K562 (cell line): Measurements from ENCODE around the gene SP140L. TPM values are rescaled to one million over a fixed set of nuclear protein-coding genes. Genes with fewer than 3 reads are reported as not detected.

Experiments used
- CBX3 ChIP-seq, 2 experiments: IDR thresholded peaks; 1 replicate in 1 of 2; 2 replicates in 1 of 2; pipeline ENCODE4 v1.6.1; 2012; ENCODE audit warnings: inconsistent platforms in 2 of 2, low read length in 2 of 2, borderline replicate concordance in 1 of 2, control low read depth in 1 of 2
- ERF ChIP-seq: fragments of 450-650 bp; formaldehyde crosslinking; IDR thresholded peaks from 2 replicates; pipeline ENCODE4 v1.4.0; 2020; ENCODE audit warnings: mild to moderate bottlenecking, mixed read lengths
- ETV6 ChIP-seq, 3 experiments: fragments of 150-350 bp in 1 of 3; sonication (generic) in 1 of 3; formaldehyde crosslinking in 1 of 3; IDR thresholded peaks; 2 replicates each; pipeline versions ENCODE4 v1.6.1 to v1.8.0; 2014 to 2022; ENCODE audit warnings: borderline replicate concordance in 2 of 3, low read depth in 2 of 3, antibody characterized with exemption in 1 of 3, low read length in 1 of 3, mild to moderate bottlenecking in 1 of 3, missing genetic modification reagents in 1 of 3
- FOXJ3 ChIP-seq: sonication (generic); formaldehyde crosslinking; IDR thresholded peaks from 2 replicates; pipeline ENCODE4 v1.4.0; 2020; ENCODE audit warnings: mild to moderate bottlenecking, missing genetic modification reagents
- MAFF ChIP-seq: IDR thresholded peaks from 2 replicates; pipeline ENCODE4 v1.6.1; 2012; ENCODE audit warnings: low read length, improper control_type of control experiment
- MAZ ChIP-seq, 2 experiments: fragments of 450-650 bp in 1 of 2; sonication (generic) in 1 of 2; formaldehyde crosslinking; IDR thresholded peaks in 1 of 2; conservative IDR thresholded peaks in 1 of 2; 2 replicates each; pipeline versions ENCODE4 v1.4.0 to v1.5.0; 2020; ENCODE audit warnings: mild to moderate bottlenecking in 1 of 2, missing genetic modification reagents in 1 of 2
- MTA2 ChIP-seq: fragments of 450-650 bp; IDR thresholded peaks from 2 replicates; pipeline ENCODE4 v1.6.1; 2016; ENCODE audit warnings: low read depth
- MXI1 ChIP-seq: IDR thresholded peaks from 2 replicates; pipeline ENCODE4 v1.6.1; 2011; ENCODE audit warnings: low read depth, mild to moderate bottlenecking, improper control_type of control experiment, low read length
- NR2C2 ChIP-seq, 2 experiments: fragments of 200-800 bp in 1 of 2; sonication (Bioruptor generic) in 1 of 2; sonication (generic) in 1 of 2; formaldehyde crosslinking in 1 of 2; IDR thresholded peaks; 2 replicates each; pipeline versions ENCODE4 v1.6.1 to v1.8.0; 2016 to 2022; ENCODE audit warnings: mild to moderate bottlenecking in 1 of 2, missing compliant biosample characterization in 1 of 2, missing genetic modification characterization in 1 of 2, missing genetic modification reagents in 1 of 2
- PHF20 ChIP-seq: fragments of 450-650 bp; IDR thresholded peaks from 2 replicates; pipeline ENCODE4 v1.6.1; 2018; ENCODE audit not compliant: partially characterized antibody
- PHF8 ChIP-seq: fragments of 200-600 bp; sonication (generic); IDR thresholded peaks from 2 replicates; pipeline ENCODE4 v1.6.1; 2012; ENCODE audit warnings: mixed run types, mild to moderate bottlenecking, inconsistent platforms, low read length, moderate library complexity, borderline replicate concordance
- POLR2A ChIP-seq: fragments of 450-650 bp; conservative IDR thresholded peaks from 2 replicates; pipeline ENCODE4 v1.6.1; 2016
- POLR2H ChIP-seq: IDR thresholded peaks from 2 replicates; pipeline ENCODE4 v1.6.1; 2016; ENCODE audit warnings: missing genetic modification characterization, low read depth, mild to moderate bottlenecking, control low read depth, missing compliant biosample characterization, moderate library complexity
- RFX1 ChIP-seq: fragments of 450-650 bp; IDR thresholded peaks from 2 replicates; pipeline ENCODE4 v1.6.1; 2016; ENCODE audit warnings: mild to moderate bottlenecking, moderate library complexity
- SIN3A ChIP-seq, 2 experiments: fragments of 150-350 bp in 1 of 2; IDR thresholded peaks; 2 replicates each; pipeline ENCODE4 v1.6.1; 2011 to 2016; ENCODE audit warnings: borderline replicate concordance in 2 of 2, low read depth in 2 of 2, low read length in 2 of 2, mild to moderate bottlenecking in 2 of 2, moderate library complexity in 2 of 2; ENCODE audit not compliant: control insufficient read depth in 1 of 2
- SMARCA5 ChIP-seq: fragments of 450-650 bp; IDR thresholded peaks from 2 replicates; pipeline ENCODE4 v1.6.1; 2016
- TAF7 ChIP-seq: fragments of 450-650 bp; IDR thresholded peaks from 2 replicates; pipeline ENCODE4 v1.6.1; 2016; ENCODE audit warnings: missing genetic modification characterization, missing compliant biosample characterization
- TOE1 ChIP-seq, 2 experiments: fragments of 450-650 bp in 1 of 2; sonication (generic) in 1 of 2; formaldehyde crosslinking in 1 of 2; IDR thresholded peaks; 2 replicates each; pipeline versions ENCODE4 v1.7.1 to v1.8.0; 2016 to 2022; ENCODE audit warnings: borderline replicate concordance in 2 of 2, mild to moderate bottlenecking in 2 of 2, antibody characterized with exemption in 1 of 2, inconsistent platforms in 1 of 2, low read depth in 1 of 2, missing genetic modification reagents in 1 of 2, moderate library complexity in 1 of 2
- ZNF121 ChIP-seq: sonication (generic); formaldehyde crosslinking; conservative IDR thresholded peaks from 2 replicates; pipeline ENCODE4 v1.8.0; 2022; ENCODE audit warnings: missing genetic modification reagents
- ZNF23 ChIP-seq: fragments of 250-450 bp; sonication (Bioruptor Pico); IDR thresholded peaks from 2 replicates; pipeline ENCODE4 v1.4.0; 2020; ENCODE audit warnings: mild to moderate bottlenecking
- ZNF280B ChIP-seq: fragments of 250-450 bp; sonication (Bioruptor Pico); IDR thresholded peaks from 2 replicates; pipeline ENCODE4 v1.5.1; 2021; ENCODE audit warnings: mild to moderate bottlenecking
- polyA plus RNA-seq, 8 experiments: library from polyadenylated mRNA; depleted of rRNA in 4 of 8; stranded (reverse) in 5 of 8; unstranded in 3 of 8; fragments of >200 nt; fragmentation: Nextera tagmentation in 2 of 8; fragmentation: Illumina TruSeq in 1 of 8; extraction: Ambion mirVana in 2 of 8; extraction: Trizol in 1 of 8; gene quantifications; 2 replicates each; pipeline versions ENCODE4 v1.2.1 to v1.2.3, GENCODE V29; 2011 to 2014; ENCODE audit warnings: inconsistent platforms in 1 of 8, missing spikeins in 1 of 8
- total RNA-seq, 7 experiments: library from RNA; depleted of rRNA in 6 of 7; stranded (reverse); fragments of >200 nt in 6 of 7; fragmentation: Illumina TruSeq in 2 of 7; extraction: Trizol in 2 of 7; gene quantifications; 2 replicates each; pipeline versions ENCODE4 v1.2.1 to v1.2.3, GENCODE V29; 2011 to 2021; ENCODE audit warnings: low replicate concordance in 1 of 7
- TF ChIP-seq, protein P1 (sequence below): sonication (generic); formaldehyde crosslinking; IDR thresholded peaks from 2 replicates; pipeline ENCODE4 v1.8.0; 2022; ENCODE audit warnings: mild to moderate bottlenecking, missing genetic modification reagents
- TF ChIP-seq, protein P2 (sequence below): fragments of 450-650 bp; IDR thresholded peaks from 2 replicates; pipeline ENCODE4 v1.7.1; 2018; ENCODE audit warnings: mild to moderate bottlenecking, low read depth; ENCODE audit not compliant: partially characterized antibody

Gene SP140L
- total and polyA plus RNA-seq, 9 of the 15 experiments (the other 6 are each of a cell fraction or from before 2014, with no cell fraction given), result 4.0 to 15.5 (median 11.3) TPM

DNA sequence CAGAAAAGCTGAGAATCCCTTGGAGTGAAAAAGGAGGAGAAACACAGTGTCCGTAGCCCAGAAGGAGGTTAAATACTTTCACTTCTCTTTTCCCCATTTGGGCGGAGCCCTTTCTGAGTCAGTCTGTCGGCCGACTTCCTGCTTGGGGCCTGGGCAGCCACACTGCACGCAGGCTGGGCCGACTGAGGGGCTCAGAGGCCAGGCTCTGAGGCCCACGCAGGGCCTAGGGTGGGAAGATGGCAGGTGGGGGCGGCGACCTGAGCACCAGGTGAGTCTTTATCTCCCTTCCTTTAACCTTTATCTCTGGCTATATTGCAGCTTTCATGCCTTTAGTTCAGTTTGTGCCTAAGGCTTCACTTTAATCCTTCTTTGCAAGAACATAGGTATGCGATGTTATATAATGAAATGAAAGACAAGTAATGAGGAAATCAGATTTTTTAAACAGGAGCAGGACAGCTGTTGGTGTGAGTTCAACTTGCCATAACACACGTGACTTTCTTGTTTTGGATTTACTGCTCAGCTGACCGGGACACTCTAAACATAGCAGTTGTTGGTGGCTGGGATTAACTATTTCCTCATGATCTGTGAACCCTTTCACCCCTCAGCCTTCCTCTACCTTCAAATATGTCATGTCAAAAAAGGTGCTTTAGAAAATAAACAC lies 89.2 kb downstream of the SP140L start, which contains the start of gene SP100 (continued):
- TF ChIP-seq NR2C2 (CRISPR knock-in tag; IDR thresholded peaks at IDR 0.05) (no peak), NR2C2 (tag; IDR thresholded peaks at IDR 0.05) (peak; percentile 42; the same call in 1 of the 2 replicates), SIN3A (IDR thresholded peaks at IDR 0.05; ENCODE audit: borderline replicate concordance in 2 of 2, control insufficient read depth in 1 of 2, low read depth in 2 of 2, low read length in 2 of 2) (peak in 1 of 2 experiments; percentile 74; a peak in 1 of 4 replicates), TAF7 (0 out of 2 replicates have a peak, but pooled peaks have one; percentile 14), MAFF (no peak), PHF20 (peak; percentile 65), POLR2H (tag) (peak; percentile 40; the same call in 1 of the 2 replicates), ETV6 (IDR thresholded peaks at IDR 0.05; ENCODE audit: borderline replicate concordance in 1 of 2, low read depth in 2 of 2, low read length in 1 of 2) (no peak), ETV6 (CRISPR knock-in tag; IDR thresholded peaks at IDR 0.05; ENCODE audit: borderline replicate concordance) (no peak), CBX3 (IDR thresholded peaks at IDR 0.05; ENCODE audit: borderline replicate concordance in 1 of 2, low read length in 2 of 2) (no peak), POLR2A (peak; percentile 79), MTA2 (no peak), SMARCA5 (no peak), ERF (CRISPR knock-in tag) (no peak), TOE1 (IDR thresholded peaks at IDR 0.05; ENCODE audit: borderline replicate concordance) (peak; percentile 35; the same call in 1 of the 2 replicates), TOE1 (CRISPR knock-in tag; IDR thresholded peaks at IDR 0.05; ENCODE audit: borderline replicate concordance, low read depth) (no peak), MAZ (CRISPR knock-in tag; conservative IDR thresholded peaks at IDR 0.05 in 1 of 2, IDR thresholded peaks at IDR 0.05 in 1 of 2) (peak in 1 of 2 experiments; percentile 27; a peak in 1 of 4 replicates), RFX1 (no peak), MXI1 (0 out of 2 replicates have a peak, but pooled peaks have one; percentile 3), ZNF121 (CRISPR knock-in tag) (no peak), PHF8 (peak; percentile 79), ZNF23 (CRISPR knock-in tag) (no peak), ZNF280B (CRISPR knock-in tag) (no peak), FOXJ3 (no peak)
- TF ChIP-seq, protein P1, sequence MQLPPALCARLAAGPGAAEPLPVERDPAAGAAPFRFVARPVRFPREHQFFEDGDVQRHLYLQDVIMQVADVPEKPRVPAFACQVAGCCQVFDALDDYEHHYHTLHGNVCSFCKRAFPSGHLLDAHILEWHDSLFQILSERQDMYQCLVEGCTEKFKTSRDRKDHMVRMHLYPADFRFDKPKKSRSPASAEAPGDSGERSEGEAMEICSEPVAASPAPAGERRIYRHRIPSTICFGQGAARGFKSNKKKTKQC (CRISPR knock-in tag), result no peak
- TF ChIP-seq, protein P2, sequence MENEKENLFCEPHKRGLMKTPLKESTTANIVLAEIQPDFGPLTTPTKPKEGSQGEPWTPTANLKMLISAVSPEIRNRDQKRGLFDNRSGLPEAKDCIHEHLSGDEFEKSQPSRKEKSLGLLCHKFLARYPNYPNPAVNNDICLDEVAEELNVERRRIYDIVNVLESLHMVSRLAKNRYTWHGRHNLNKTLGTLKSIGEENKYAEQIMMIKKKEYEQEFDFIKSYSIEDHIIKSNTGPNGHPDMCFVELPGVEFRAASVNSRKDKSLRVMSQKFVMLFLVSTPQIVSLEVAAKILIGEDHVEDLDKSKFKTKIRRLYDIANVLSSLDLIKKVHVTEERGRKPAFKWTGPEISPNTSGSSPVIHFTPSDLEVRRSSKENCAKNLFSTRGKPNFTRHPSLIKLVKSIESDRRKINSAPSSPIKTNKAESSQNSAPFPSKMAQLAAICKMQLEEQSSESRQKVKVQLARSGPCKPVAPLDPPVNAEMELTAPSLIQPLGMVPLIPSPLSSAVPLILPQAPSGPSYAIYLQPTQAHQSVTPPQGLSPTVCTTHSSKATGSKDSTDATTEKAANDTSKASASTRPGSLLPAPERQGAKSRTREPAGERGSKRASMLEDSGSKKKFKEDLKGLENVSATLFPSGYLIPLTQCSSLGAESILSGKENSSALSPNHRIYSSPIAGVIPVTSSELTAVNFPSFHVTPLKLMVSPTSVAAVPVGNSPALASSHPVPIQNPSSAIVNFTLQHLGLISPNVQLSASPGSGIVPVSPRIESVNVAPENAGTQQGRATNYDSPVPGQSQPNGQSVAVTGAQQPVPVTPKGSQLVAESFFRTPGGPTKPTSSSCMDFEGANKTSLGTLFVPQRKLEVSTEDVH, result no peak
